ENCODE data around the gene NOSIP.

NOSIP gene

GRCh38 chr19:49549045-49549444 is 31.3 kb downstream of the NOSIP start:
- no peak overlapping the region for H3K4me3 ChIP-seq (ENCODE audit: low read depth, low read length)

- H3K4me3 ChIP-seq (ENCODE audit: low read depth, low read length): no peak overlapping the region
Measured at GRCh38 chr19:49546825-49547565, 33.4 kb downstream of the NOSIP start.

DNA sequence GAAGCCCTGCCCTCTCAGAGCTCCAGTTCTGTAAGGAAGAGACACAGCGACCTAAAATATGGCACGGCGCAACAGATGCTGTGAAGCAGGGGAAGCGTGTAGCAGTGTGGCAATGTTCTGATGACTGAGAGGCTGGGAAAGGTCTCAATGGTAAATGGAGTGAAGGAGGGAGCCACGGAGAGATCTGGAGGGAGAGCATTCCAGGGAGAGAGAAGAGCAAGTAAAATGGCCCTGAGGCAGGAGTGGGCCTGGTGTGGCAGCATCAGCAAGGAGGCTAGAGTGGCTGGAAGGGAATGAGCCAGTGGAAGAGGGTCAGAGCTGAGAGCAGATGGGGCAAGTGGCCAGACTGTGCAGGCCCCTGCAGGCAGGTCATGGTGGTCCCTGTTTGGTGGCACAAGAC is 36.2 kb downstream of the NOSIP start:
- no peak overlapping the region for H3K4me3 ChIP-seq (ENCODE audit: low read depth, low read length)

GRCh38 chr19:49543032-49543431 is 37.3 kb downstream of the NOSIP start:
- H3K4me3 ChIP-seq (ENCODE audit: low read depth, low read length): no peak overlapping the region

DNA sequence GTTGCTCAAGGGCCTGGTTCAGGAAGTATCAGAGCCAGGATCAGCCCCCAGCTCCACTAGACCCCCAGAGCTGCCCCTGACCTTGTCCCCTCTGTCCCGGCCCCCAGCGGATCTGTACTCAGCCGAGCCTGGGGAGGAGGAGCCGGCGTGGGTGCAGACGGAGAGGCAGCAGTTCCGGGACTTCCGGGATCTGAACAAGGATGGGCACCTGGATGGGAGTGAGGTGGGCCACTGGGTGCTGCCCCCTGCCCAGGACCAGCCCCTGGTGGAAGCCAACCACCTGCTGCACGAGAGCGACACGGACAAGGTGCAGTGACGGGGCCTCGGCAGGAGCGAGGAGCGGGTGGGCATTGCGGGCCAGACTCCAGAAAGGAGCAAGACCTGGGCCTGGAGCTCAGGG is 37.9 kb downstream of the NOSIP start:
- no peak overlapping the region for H3K4me3 ChIP-seq (ENCODE audit: low read depth, low read length)

DNA sequence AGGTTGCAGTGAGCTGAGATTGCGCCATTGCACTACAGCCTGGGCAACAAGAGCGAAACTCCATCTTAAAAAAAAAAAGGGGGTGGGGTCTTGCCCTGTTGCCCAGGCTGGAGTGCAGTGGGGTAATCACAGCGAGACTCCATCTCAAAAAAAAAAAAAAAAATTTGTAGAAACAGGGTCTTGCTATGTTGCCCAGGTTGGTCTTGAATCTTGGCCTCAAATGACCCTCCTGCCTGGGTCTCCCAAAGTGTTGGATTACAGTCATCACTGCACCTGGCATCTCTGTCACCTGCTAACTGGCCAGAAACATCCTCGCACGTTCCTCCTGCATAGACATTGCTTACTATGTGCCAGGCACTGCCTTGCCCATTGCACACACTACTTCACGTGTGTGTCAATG is 38.4 kb downstream of the NOSIP start:
- H3K4me3 ChIP-seq (ENCODE audit: low read depth, low read length): no peak overlapping the region

DNA sequence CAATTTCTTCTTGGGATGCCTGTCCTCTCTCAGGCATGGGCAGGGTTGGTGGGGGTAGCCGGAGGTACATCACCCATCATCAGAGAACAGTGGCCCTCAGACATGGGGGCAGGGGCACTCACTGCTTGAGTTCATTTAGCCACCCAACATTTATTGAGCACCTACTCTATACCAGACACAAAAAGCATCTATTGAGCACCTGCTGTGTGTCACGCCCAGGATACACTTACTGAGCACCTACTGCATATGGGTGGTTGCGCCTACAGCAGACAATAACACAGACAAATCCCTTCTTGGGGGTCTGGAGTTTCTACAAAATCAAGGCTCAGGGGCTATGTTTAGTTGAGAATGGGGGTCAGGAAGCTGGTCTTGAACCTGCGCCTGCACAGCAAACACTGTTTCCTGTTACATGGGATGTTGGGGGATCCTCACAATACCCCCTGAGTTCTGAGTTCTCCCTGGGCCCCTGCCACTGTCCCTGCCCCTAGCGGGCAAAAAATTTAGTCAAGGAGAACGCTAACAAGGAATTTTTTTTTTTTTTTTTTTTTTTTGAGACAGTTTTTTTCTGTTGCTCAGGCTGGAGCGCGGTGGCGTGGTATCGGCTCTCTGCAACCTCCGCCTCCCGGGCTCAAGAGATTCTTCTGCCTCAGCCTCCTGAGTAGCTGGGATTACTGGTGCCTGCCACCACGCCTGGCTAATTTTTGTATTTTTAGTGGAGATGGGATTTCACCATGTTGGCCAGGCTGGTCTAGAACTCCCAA is 41.0 kb downstream of the NOSIP start:
- no peak overlapping the region for H3K4me3 ChIP-seq (ENCODE audit: low read depth, low read length)

DNA sequence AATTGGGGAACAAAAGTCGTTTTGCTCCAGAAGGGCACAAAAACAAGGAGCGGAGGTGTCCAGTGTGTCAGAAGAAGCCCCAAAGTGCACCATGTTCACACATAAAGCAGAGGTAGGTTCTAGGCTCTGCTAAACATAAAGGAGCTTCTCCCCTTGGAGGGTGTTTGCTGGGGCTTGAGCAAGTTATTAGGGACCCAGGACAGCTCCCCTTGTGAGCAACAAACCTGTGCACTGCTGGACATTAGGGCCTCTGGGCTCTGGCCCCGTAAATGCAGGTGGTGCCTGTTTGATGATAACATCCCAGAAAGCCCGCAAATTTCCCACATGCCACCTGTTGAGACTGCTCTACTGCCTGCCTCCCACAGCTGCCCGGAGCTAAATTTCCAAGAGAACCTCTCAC is 41.7 kb downstream of the NOSIP start:
- H3K4me3 ChIP-seq (ENCODE audit: low read depth, low read length): no peak overlapping the region

DNA sequence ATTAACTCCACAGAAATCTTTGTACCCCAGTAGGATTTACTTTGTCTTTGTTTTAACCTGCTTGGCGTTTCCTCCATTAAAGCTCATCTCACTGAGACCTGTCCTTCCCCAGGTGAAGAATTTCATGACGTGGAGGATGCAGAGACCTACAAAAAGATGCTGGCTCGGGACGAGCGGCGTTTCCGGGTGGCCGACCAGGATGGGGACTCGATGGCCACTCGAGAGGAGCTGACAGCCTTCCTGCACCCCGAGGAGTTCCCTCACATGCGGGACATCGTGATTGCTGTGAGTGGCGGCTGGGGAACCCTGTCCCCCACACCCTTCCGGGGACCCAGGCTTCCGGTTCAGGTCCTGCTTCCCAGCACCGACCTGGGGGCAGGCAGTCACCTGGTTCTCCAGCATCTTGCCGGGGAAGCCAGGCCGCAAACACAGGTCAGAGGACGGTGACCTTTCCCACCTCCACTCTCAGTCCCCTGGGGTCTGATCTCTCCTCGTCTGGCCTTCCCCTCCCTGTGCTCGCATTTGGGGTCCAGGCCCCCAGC is 43.4 kb downstream of the NOSIP start:
- H3K4me3 ChIP-seq (ENCODE audit: low read depth, low read length): no peak overlapping the region

DNA sequence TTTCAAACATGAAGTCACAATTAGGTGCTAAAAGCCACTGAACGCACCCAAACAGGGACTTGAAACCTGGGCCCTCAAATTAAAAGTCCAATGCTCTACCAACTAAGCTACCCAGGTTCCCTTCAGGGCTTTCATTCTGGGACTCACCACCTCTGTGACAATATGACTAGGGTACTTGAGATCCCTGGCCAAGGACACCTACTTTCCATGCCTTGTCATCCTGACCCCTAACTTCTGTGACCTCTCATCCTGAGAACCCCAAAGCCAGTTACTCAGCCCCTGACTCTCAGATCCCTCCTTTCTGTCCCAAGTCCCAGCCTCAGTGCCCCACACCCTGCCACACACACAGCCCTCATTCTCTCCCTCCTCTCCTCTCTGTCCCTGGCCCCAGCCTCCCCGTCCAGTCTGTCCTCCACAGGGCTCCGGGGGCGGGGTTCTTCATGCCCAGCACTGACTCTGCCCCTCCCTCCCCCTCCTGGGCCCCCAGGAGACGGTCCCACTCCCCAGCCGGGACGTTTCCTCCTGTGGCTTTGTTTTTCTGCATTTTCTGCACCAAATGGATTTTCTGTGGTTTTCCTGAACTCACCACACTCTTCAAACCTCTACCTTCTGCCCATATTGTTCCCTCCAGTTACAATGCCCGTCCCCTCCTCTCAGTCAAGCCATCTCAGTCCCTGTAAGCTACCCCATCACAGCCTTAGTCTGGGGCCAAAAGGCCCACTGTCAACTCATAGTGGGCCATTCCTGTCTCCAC is 45.5 kb downstream of the NOSIP start:
- no peak overlapping the region for H3K4me3 ChIP-seq (ENCODE audit: low read depth, low read length)

DNA sequence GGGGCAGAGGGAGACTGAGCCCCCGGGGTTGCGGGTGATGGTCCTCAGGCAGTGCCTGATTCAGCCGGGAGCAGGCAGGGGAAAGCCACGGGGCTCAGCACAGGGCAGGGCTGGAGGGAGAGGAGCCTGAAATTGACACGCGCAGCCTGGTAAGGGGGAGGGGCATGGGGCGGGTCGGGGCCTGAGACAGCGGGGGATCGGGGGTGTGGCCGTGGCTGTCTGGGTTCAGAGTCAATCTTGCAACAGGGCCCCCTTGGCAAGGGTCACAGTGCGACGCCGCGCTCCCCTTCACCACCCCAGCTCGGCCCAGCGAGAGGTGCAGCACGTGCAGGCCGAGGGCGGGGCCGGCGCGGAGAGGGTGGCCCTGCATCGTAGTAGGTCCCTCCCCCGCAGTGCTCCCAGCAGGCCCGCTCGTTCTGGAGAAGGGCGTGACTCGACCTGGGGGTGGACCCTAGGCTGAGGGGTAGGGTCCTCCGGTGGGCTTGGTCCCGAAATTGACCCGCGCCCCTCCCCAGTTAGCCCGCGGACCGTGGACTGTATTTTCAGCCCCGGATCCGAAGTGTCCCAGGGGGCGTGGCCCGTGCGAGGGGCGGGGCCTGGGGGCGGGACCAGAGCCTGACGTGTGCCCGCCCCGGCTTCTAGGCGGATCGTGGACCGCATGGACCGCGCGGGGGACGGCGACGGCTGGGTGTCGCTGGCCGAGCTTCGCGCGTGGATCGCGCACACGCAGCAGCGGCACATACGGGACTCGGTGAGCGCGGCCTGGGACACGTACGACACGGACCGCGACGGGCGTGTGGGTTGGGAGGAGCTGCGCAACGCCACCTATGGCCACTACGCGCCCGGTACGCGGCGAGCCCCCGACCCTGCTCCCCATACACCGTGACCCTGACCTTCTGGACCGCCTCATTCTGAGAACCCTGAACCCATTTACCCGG is 46.5 kb downstream of the NOSIP start:
- peak overlapping the region; percentile 87 for H3K4me3 ChIP-seq (ENCODE audit: low read depth, low read length)

GRCh38 chr19:49530708-49531107 is 49.6 kb downstream of the NOSIP start:
- no peak overlapping the region for H3K4me3 ChIP-seq (ENCODE audit: low read depth, low read length)

DNA sequence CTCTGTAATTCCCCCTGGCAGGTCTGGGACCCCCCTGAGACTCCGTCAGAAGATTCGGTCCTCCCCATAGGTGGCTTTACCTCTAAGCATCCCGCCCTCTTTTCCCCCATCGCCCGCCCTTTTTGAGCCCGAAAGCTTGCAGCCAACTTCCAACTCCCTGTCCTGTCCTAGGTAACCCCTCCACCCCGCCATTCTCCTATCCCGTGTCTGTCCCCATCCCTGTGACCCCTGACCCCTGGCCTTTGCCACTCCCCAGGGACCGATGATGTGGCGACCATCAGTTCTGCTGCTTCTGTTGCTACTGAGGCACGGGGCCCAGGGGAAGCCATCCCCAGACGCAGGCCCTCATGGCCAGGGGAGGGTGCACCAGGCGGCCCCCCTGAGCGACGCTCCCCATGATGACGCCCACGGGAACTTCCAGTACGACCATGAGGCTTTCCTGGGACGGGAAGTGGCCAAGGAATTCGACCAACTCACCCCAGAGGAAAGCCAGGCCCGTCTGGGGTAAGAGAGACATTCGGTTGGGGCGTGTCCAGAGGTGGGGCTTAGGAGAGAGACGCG is 52.1 kb downstream of the NOSIP start:
- H3K4me3 ChIP-seq (ENCODE audit: low read depth, low read length): peak overlapping the region; percentile 43

DNA sequence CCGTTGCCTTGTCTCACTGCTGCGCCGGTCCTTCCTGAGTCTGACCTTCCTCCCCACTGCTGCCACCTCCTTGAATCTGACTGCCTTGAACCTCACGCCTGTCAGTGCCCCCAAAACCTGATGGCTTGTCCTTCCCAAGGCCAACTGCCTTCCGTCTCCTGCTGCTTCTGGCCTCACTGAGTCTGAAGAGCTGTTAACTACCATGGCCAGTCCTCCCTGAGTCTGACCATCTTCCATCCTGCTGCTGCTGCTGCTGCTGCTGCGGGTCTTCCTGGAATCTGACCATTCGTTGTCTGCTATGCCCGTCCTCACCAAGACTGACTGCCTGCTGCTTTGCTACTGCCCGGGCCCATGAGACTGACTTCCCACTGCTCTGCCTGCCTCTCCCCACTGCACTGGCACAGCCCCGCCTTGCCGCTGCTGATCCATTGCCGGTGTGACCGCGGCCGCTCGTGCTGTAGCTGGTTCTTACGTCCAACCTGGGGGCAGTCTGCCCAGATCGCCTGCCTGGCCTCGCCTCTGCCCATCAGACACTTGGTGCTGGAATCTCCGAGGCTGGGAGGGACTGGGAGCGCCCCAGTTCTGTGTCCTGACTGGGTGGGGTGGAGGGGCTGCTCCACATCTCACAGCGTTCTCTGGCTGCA is 55.4 kb downstream of the NOSIP start:
- no peak overlapping the region for H3K4me3 ChIP-seq (ENCODE audit: low read depth, low read length)

DNA sequence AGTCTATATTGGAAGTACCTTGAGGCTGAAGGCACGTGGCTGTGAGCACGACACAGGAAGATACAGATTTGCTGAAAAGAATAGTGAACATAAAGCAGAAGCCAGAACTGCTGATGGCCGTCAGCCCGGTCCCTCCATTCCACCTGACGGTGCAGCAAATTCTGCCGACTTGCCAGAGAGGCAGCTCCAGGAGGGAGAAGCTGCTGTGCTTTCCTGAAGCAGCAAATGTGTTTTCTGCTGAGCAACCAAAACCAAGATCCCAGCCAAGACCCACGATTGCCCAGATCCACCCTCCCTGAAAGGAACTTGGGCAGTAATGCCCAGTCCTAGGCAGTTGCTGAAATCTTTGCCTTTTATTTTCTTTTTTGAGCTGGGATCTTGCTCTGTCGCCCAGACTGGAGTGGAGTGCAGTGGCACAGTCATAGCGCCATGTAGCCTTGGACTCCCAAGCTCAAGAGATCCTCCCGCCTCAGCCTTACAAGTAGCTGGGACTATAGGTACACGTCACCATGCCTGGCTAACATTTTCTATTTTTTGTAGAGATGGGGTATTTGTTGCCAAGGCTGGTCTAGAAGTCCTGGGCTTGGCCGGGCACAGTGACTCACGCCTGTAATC is 59.5 kb downstream of the NOSIP start:
- no peak overlapping the region for H3K4me3 ChIP-seq (ENCODE audit: low read depth, low read length)

DNA sequence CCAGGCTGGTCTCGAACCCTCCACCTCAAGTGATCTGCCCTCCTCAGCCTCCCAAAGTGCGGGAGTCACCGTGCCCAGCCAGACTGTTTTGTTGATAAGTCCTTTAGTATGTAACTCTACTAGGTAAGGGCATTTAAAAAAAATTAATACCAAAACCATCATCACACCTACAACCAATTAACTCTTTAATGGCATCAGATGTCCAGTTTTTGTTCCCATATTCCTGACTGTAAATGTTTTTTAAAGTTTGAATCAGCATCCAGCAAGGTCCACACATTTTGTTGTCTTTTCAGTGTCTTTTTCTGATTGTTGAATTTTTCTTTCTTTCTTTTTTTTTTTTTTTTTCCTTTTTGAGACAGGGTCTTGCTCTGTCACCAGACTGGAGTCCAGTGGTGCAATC is 62.3 kb downstream of the NOSIP start:
- no peak overlapping the region for H3K4me3 ChIP-seq (ENCODE audit: low read depth, low read length)

DNA sequence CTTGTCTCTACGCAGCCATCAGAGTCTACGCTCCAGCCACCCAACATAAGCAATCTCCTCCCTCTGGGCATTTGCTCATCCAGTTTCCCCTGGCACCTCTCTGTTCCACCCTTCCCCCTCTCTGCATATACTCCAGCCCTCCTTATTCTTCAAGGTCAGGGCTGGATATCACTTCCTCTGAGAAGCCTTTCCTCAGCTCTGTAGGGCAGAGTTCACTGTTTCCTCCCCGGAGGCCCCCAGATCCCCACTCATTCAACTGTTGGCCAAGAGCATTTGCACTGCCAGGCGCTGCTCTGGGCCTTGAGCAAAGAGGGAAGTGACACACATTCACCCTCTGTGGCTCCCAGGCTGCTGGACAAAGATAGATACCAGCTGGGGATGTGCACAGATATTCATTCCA is 64.6 kb downstream of the NOSIP start:
- no peak overlapping the region for H3K4me3 ChIP-seq (ENCODE audit: low read depth, low read length)

DNA sequence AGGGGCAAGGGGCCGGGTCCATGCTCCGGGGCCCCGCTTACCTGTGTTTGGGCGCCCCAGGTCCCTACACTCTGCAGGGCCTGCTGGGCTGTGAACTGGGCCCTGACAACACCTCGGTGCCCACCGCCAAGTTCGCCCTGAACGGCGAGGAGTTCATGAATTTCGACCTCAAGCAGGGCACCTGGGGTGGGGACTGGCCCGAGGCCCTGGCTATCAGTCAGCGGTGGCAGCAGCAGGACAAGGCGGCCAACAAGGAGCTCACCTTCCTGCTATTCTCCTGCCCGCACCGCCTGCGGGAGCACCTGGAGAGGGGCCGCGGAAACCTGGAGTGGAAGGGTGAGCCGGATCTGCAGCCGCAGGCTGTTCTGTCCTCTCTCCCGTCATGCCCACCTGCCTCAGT is 66.2 kb downstream of the NOSIP start:
- H3K4me3 ChIP-seq (ENCODE audit: low read depth, low read length): no peak overlapping the region

DNA sequence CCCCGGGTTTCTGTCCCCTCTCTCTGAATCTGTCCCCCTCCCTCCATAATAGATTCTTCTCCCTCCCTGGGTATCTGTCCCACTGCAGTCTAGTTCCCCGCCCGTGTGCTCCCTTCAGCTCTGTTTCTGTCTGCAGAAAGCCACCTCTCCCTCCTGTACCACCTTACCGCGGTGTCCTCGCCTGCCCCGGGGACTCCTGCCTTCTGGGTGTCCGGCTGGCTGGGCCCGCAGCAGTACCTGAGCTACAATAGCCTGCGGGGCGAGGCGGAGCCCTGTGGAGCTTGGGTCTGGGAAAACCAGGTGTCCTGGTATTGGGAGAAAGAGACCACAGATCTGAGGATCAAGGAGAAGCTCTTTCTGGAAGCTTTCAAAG is 66.6 kb downstream of the NOSIP start:
- H3K4me3 ChIP-seq (ENCODE audit: low read depth, low read length): no peak overlapping the region

All from iPS-11a (cell line).